SK-N-SH treated with all-trans-retinoic acid at 6 μM for 48 hours (cell line): ENCODE data around the gene DLG2.

Source experiments
- ARNTL ChIP-seq: fragments of 450-650 bp; formaldehyde crosslinking; IDR thresholded peaks from 2 replicates; pipeline ENCODE4 v1.5.0; 2020; ENCODE audit warnings: low read depth, mild to moderate bottlenecking, moderate library complexity, borderline replicate concordance
- BACH2 ChIP-seq: fragments of 250-450 bp; sonication (Bioruptor Pico); IDR thresholded peaks from 2 replicates; pipeline ENCODE4 v1.9.0; 2021; ENCODE audit warnings: mild to moderate bottlenecking, borderline replicate concordance
- RARB ChIP-seq: fragments of 250-450 bp; sonication (Bioruptor Pico); IDR thresholded peaks from 2 replicates; pipeline ENCODE4 v1.8.0; 2021; ENCODE audit warnings: mild to moderate bottlenecking, moderate library complexity
- ZC3H10 ChIP-seq: fragments of 250-450 bp; sonication (Bioruptor Pico); IDR thresholded peaks from 2 replicates; pipeline ENCODE4 v1.5.1; 2021; ENCODE audit warnings: mild to moderate bottlenecking, moderate library complexity
- ZFP30 ChIP-seq: fragments of 450-650 bp; formaldehyde crosslinking; IDR thresholded peaks from 2 replicates; pipeline ENCODE4 v1.5.0; 2022; ENCODE audit warnings: mild to moderate bottlenecking, moderate library complexity
- ZNF70 ChIP-seq: fragments of 450-650 bp; formaldehyde crosslinking; IDR thresholded peaks from 2 replicates; pipeline ENCODE4 v1.5.0; 2020; ENCODE audit warnings: mild to moderate bottlenecking, moderate library complexity

DNA sequence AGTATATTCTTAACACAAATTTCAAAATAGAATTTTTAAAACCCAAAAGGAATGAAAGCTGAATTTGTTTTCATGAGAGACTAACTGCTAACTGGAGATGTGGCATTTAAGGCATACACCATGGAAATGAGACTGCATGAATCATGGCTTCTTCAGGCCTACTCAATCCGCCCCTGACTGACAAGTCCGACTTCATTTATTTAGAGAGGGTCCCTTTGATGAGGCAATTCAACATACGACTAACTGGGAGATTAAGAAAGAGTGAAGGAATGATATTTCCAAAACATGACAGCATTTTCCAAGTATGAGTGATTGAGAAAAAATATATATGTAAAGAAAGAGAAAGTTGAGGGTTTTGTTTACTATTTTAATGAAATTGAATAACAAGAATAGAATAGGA, 720.1 kb downstream of the DLG2 start:
- TF ChIP-seq ZFP30 (no peak), ARNTL (CRISPR knock-in tag) (no peak), ZC3H10 (CRISPR knock-in tag) (no peak), RARB (CRISPR knock-in tag) (no peak), ZNF70 (CRISPR knock-in tag) (no peak), BACH2 (no peak)
